22Rv1 (cell line): ENCODE measurements around the gene RCSD1.

ENCODE experiments used
- H3K27ac ChIP-seq: fragments of 450-650 bp; 2 replicates; pipeline ENCODE4 v1.5.1; 2017
- ZFX ChIP-seq: fragments of 450-650 bp; IDR thresholded peaks from 2 replicates; pipeline ENCODE4 v1.6.1; 2017; ENCODE audit warnings: antibody characterized with exemption, borderline replicate concordance
- TF ChIP-seq, protein P1 (sequence below): fragments of 450-650 bp; IDR thresholded peaks from 2 replicates; pipeline ENCODE4 v1.5.1; 2017; ENCODE audit warnings: mild to moderate bottlenecking

RCSD1 gene

GRCh38 chr1:167723707-167724323, 93.8 kb downstream of the RCSD1 start:
- no peak overlapping the region for H3K27ac ChIP-seq
- no peak for TF ChIP-seq ZFX
- TF ChIP-seq, protein P1, sequence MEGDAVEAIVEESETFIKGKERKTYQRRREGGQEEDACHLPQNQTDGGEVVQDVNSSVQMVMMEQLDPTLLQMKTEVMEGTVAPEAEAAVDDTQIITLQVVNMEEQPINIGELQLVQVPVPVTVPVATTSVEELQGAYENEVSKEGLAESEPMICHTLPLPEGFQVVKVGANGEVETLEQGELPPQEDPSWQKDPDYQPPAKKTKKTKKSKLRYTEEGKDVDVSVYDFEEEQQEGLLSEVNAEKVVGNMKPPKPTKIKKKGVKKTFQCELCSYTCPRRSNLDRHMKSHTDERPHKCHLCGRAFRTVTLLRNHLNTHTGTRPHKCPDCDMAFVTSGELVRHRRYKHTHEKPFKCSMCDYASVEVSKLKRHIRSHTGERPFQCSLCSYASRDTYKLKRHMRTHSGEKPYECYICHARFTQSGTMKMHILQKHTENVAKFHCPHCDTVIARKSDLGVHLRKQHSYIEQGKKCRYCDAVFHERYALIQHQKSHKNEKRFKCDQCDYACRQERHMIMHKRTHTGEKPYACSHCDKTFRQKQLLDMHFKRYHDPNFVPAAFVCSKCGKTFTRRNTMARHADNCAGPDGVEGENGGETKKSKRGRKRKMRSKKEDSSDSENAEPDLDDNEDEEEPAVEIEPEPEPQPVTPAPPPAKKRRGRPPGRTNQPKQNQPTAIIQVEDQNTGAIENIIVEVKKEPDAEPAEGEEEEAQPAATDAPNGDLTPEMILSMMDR, result no peak

GRCh38 chr1:167726008-167726407, 96.0 kb downstream of the RCSD1 start:
- no peak overlapping the region for H3K27ac ChIP-seq
- TF ChIP-seq, protein P1, result no peak
- no peak for TF ChIP-seq ZFX

DNA sequence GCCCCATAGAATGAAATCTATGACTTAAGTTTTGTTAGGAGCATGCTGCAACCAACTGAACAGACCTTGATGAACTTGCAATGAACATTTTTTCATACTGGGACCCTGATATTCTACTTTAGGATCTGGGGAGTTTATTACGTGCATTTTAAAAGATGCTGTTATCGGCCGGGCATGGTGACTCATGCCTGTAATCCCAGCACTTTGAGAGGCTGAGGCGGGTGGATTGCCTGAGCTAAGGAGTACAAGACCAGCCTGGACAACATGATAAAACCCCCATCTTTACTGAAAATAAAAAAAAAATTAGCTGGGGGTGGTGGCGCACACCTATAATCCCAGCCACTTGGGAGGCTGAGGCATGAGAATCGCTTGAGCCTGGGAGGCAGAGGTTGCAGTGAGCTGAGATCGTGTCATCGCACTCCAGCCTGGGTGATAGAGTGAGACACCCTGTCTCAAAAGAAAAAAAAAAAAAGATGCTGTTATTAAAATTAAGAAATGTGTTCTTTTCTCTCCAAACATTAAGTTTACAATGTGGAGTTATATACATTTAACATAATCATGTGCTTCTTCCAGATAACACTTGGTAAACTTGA, 98.9 kb downstream of the RCSD1 start:
- no peak for TF ChIP-seq ZFX
- TF ChIP-seq, protein P1, result no peak
- H3K27ac ChIP-seq, result no peak overlapping the region

- TF ChIP-seq, protein P1, result no peak
- TF ChIP-seq ZFX, result no peak
- no peak overlapping the region for H3K27ac ChIP-seq
Measured at GRCh38 chr1:167734227-167734626, 104.2 kb downstream of the RCSD1 start.

GRCh38 chr1:167734841-167735240, 104.8 kb downstream of the RCSD1 start:
- TF ChIP-seq, protein P1, result no peak
- no peak for TF ChIP-seq ZFX
- no peak overlapping the region for H3K27ac ChIP-seq

GRCh38 chr1:167737169-167737568, 107.1 kb downstream of the RCSD1 start:
- no peak overlapping the region for H3K27ac ChIP-seq

GRCh38 chr1:167738158-167738557, 108.1 kb downstream of the RCSD1 start:
- H3K27ac ChIP-seq, result no peak overlapping the region

More at GRCh38 chr1:167737169-167737568, 107.1 kb downstream of the RCSD1 start:
- no peak for TF ChIP-seq ZFX
- TF ChIP-seq, protein P1, result no peak

More at GRCh38 chr1:167738158-167738557, 108.1 kb downstream of the RCSD1 start:
- TF ChIP-seq ZFX, result no peak
- TF ChIP-seq, protein P1, result no peak
